ENCODE results near the gene GGA3. TPM values are rescaled to one million over a fixed set of nuclear protein-coding genes. Genes with fewer than 3 reads are reported as not detected.

Gene GGA3
- total RNA-seq, 2 experiments from 2014 or later, result 88.8 to 96.5 TPM

GRCh38 chr17:75289832-75290337 lies 28.5 kb upstream of the GGA3 start:
- Histone ChIP-seq H3K4me3 (ENCODE audit: low read length) (peak overlapping the region; percentile 64), H3K27ac (ENCODE audit: low read depth in 1 of 2, low read length in 2 of 2) (peak overlapping the region; percentile 95 to 99), H3K27me3 (ENCODE audit: control insufficient read depth in 1 of 2, insufficient read depth in 2 of 2, low read length in 2 of 2) (no peaks in the 10 kb centered on the region), H3K9me3 (ENCODE audit: control insufficient read depth in 1 of 2, insufficient read depth in 1 of 2, low read length in 2 of 2) (no peaks in the 10 kb centered on the region), H3K4me1 (ENCODE audit: insufficient read depth, low read length) (peaks cover 21% of the 10 kb centered on the region), H3K36me3 (ENCODE audit: insufficient read depth, low read length) (peaks cover 13% of the 10 kb centered on the region)
- peak overlapping the region; percentile 99 for H3K4me3 Mint-ChIP-seq
- intact Hi-C loops (cut with DNase I, micrococcal nuclease), result loop anchor here (1.0 to 5.0 kb wide), 8 partner anchors 19 to 227 kb away; partner anchors contain the start of genes GRB2 (in 2 of the 2), MIF4GD (in 2 of the 2), GGA3 (in 1 of the 2) and MRPS7 (in 1 of the 2)
- ATAC-seq (ENCODE audit: poor library complexity) (peak; percentile 40), DNase-seq (peak; percentile 38 to 88 (median 58))
- H3K9me3 Mint-ChIP-seq, result no peaks in the 10 kb centered on the region
- H3K4me1 Mint-ChIP-seq (ENCODE audit: low read depth), result peaks cover 22% of the 10 kb centered on the region
- ChIA-PET CTCF (interaction anchor here (0.7 to 4.9 kb wide), 14 partner anchors 19 to 565 kb away, joined by 3 to 66 read pairs (median 4); partner anchors contain the start of genes GGA3, GRB2, MIF4GD and MRPS7), POLR2A (interaction anchor here (0.6 to 3.2 kb wide), 42 partner anchors 8 to 566 kb away, joined by 3 to 181 read pairs (median 4); partner anchors contain the start of genes CDR2L, FDXR, GGA3 and GRB2)
- TF ChIP-seq CTCF (IDR thresholded peaks at IDR 0.05), result peak; percentile 33
- no peaks in the 10 kb centered on the region for H3K27me3 Mint-ChIP-seq
- peaks cover 20% of the 10 kb centered on the region for H3K36me3 Mint-ChIP-seq (ENCODE audit: low read depth)
- H3K27ac Mint-ChIP-seq, result peak overlapping the region; percentile 98

- intact Hi-C loops (cut with DNase I, micrococcal nuclease), result loop anchor here (1.0 to 5.0 kb wide), 6 partner anchors 18 to 228 kb away; partner anchors contain the start of genes GRB2 (in 2 of the 2), MIF4GD (in 2 of the 2), GGA3 (in 1 of the 2) and MRPS7 (in 1 of the 2)
- Mint-ChIP-seq H3K4me1 (ENCODE audit: low read depth) (peaks cover 22% of the 10 kb centered on the region), H3K27ac (peak within 1 kb of the TSS; percentile 98), H3K27me3 (no peaks in the 10 kb centered on the region), H3K36me3 (ENCODE audit: low read depth) (peaks cover 22% of the 10 kb centered on the region), H3K9me3 (no peaks in the 10 kb centered on the region), H3K4me3 (peak within 1 kb of the TSS; percentile 99)
- Histone ChIP-seq H3K27me3 (ENCODE audit: control insufficient read depth in 1 of 2, insufficient read depth in 2 of 2, low read length in 2 of 2) (no peaks in the 10 kb centered on the region), H3K9me3 (ENCODE audit: control insufficient read depth in 1 of 2, insufficient read depth in 1 of 2, low read length in 2 of 2) (no peaks in the 10 kb centered on the region), H3K27ac (ENCODE audit: low read depth in 1 of 2, low read length in 2 of 2) (peak within 1 kb of the TSS; percentile 95 to 99), H3K4me1 (ENCODE audit: insufficient read depth, low read length) (peaks cover 21% of the 10 kb centered on the region), H3K4me3 (ENCODE audit: low read length) (peak within 1 kb of the TSS; percentile 64), H3K36me3 (ENCODE audit: insufficient read depth, low read length) (peaks cover 13% of the 10 kb centered on the region)
- CTCF ChIA-PET, result interaction anchor here (0.6 to 4.9 kb wide), 16 partner anchors 19 to 566 kb away, joined by 3 to 66 read pairs (median 4); partner anchors contain the start of genes GGA3, GRB2, MIF4GD and MRPS7
- peak; percentile 45 for TF ChIP-seq CTCF (IDR thresholded peaks at IDR 0.05)
- POLR2A ChIA-PET, result interaction anchor here (0.5 to 3.2 kb wide), 54 partner anchors 9 to 566 kb away, joined by 3 to 181 read pairs (median 4); partner anchors contain the start of genes CDR2L, FDXR, GGA3 and GRB2
- peak; percentile 91 to 99 (median 94) for DNase-seq
- ATAC-seq (ENCODE audit: poor library complexity), result peak; percentile 87
Observed at GRCh38 chr17:75289115-75289831, 27.9 kb upstream of the GGA3 start, which contains the start of gene SLC25A19. Gene SLC25A19, minus strand, starts transcription at chr17:75289433. Its CDS starts 2,669 bp downstream, at chr17:75286764.

GRCh38 chr17:75288770-75289114 lies 27.3 kb upstream of the GGA3 start:
- intact Hi-C loops (cut with DNase I, micrococcal nuclease), result loop anchor here (1.0 to 5.0 kb wide), 6 partner anchors 17 to 228 kb away; partner anchors contain the start of genes GRB2 (in 2 of the 2), MIF4GD (in 2 of the 2), GGA3 (in 1 of the 2) and MRPS7 (in 1 of the 2)
- H3K27me3 ChIP-seq (ENCODE audit: control insufficient read depth in 1 of 2, insufficient read depth in 2 of 2, low read length in 2 of 2), result no peaks in the 10 kb centered on the region
- peaks cover 21% of the 10 kb centered on the region for H3K4me1 ChIP-seq (ENCODE audit: insufficient read depth, low read length)
- peak overlapping the region; percentile 64 for H3K4me3 ChIP-seq (ENCODE audit: low read length)
- Mint-ChIP-seq H3K4me1 (ENCODE audit: low read depth) (peaks cover 22% of the 10 kb centered on the region), H3K27me3 (no peaks in the 10 kb centered on the region), H3K27ac (peak overlapping the region; percentile 98), H3K36me3 (ENCODE audit: low read depth) (peaks cover 24% of the 10 kb centered on the region), H3K9me3 (no peaks in the 10 kb centered on the region), H3K4me3 (peak overlapping the region; percentile 99)
- CTCF ChIA-PET, result interaction anchor here (0.6 to 4.9 kb wide), 16 partner anchors 18 to 566 kb away, joined by 3 to 66 read pairs (median 4); partner anchors contain the start of genes GGA3, GRB2, MIF4GD and MRPS7
- no peaks in the 10 kb centered on the region for H3K9me3 ChIP-seq (ENCODE audit: control insufficient read depth in 1 of 2, insufficient read depth in 1 of 2, low read length in 2 of 2)
- peak overlapping the region; percentile 95 to 99 for H3K27ac ChIP-seq (ENCODE audit: low read depth in 1 of 2, low read length in 2 of 2)
- DNase-seq (peak in 7 of 14 experiments; percentile 14 to 45 (median 23)), ATAC-seq (ENCODE audit: poor library complexity) (peak; percentile 1)
- POLR2A ChIA-PET, result interaction anchor here (0.5 to 3.2 kb wide), 50 partner anchors 9 to 567 kb away, joined by 3 to 181 read pairs (median 4); partner anchors contain the start of genes FDXR, GGA3, GRB2 and JPT1
- H3K36me3 ChIP-seq (ENCODE audit: insufficient read depth, low read length), result peaks cover 13% of the 10 kb centered on the region
- no peak for TF ChIP-seq CTCF (IDR thresholded peaks at IDR 0.05)

Data from CD4-positive, alpha-beta T cell (primary cell).